H1 (cell line): ENCODE data around the gene ERI2. TPM values are rescaled to one million over a fixed set of nuclear protein-coding genes. Genes with fewer than 3 reads are reported as not detected.

Experiments
- CTCF ChIA-PET: fragments of 300-600 bp; sonication (Branson Sonifier 250); formaldehyde crosslinking; loops from one replicate; lab custom pipeline; 2021; ENCODE audit not compliant: partially characterized antibody; lab: Charles Lee
- POLR2A ChIA-PET: fragments of 300-600 bp; sonication (Branson Sonifier 250); formaldehyde crosslinking; loops from one replicate; lab custom pipeline; 2021; ENCODE audit warnings: inconsistent platforms; ENCODE audit not compliant: partially characterized antibody; lab: Charles Lee
- DNase-seq, 2 experiments: peaks; one replicate each; pipeline versions ENCODE4 v3.0.0 to v3.0.0-alpha.2; 2010 to 2022; ENCODE audit warnings: low spot score in 2 of 2, low read depth in 1 of 2, mixed read lengths in 1 of 2
- FAIRE-seq: peaks from 2 replicates; lab custom pipeline; 2011; peaks lifted over from hg19 to GRCh38; lab: Jason Lieb, UNC
- H2AFZ ChIP-seq: 2 replicates; pipeline ENCODE4 v1.8.1; 2012; ENCODE audit warnings: low read length, inconsistent platforms
- H2AK5ac ChIP-seq: 2 replicates; pipeline ENCODE4 v1.6.1; 2013; ENCODE audit warnings: low read depth, low read length
- H2BK120ac ChIP-seq: replicated peaks from 2 replicates; pipeline ENCODE3; 2013; ENCODE audit warnings: low read depth, low read length, inconsistent platforms
- H2BK12ac ChIP-seq: 2 replicates; pipeline ENCODE4 v1.6.1; 2013; ENCODE audit warnings: low read depth, low read length
- H2BK15ac ChIP-seq: 2 replicates; pipeline ENCODE4 v1.6.1; 2013; ENCODE audit warnings: low read length
- H2BK20ac ChIP-seq: 2 replicates; pipeline ENCODE4 v1.6.1; 2013; ENCODE audit warnings: low read length
- H2BK5ac ChIP-seq: 2 replicates; pipeline ENCODE4 v1.6.1; 2013; ENCODE audit warnings: low read depth, low read length
- H3K14ac ChIP-seq: 2 replicates; pipeline ENCODE4 v1.6.1; 2013; ENCODE audit warnings: inconsistent platforms; ENCODE audit not compliant: insufficient read length
- H3K18ac ChIP-seq: 2 replicates; pipeline ENCODE4 v1.6.1; 2013; ENCODE audit warnings: low read length; ENCODE audit errors: extremely low read depth
- H3K23ac ChIP-seq: 2 replicates; pipeline ENCODE4 v1.6.1; 2013; ENCODE audit warnings: inconsistent platforms; ENCODE audit not compliant: insufficient read length
- H3K23me2 ChIP-seq: 2 replicates; pipeline ENCODE4 v1.6.1; 2013; ENCODE audit warnings: low read depth, low read length
- H3K27ac ChIP-seq: 2 replicates; pipeline ENCODE4 v1.6.1; 2011; ENCODE audit warnings: low read depth, low read length, inconsistent platforms
- H3K27me3 ChIP-seq, 4 experiments: replicated peaks in 1 of 4; 1 replicate in 1 of 4; 2 replicates in 3 of 4; pipeline versions ENCODE4 v1.6.1 to v1.8.1; 2011 to 2013; ENCODE audit warnings: low read length in 3 of 4, mild to moderate bottlenecking in 3 of 4, inconsistent platforms in 2 of 4, mixed read lengths in 2 of 4, moderate library complexity in 1 of 4; ENCODE audit not compliant: control insufficient read depth in 3 of 4, insufficient read depth in 3 of 4; ENCODE audit errors: extremely low read depth in 1 of 4
- H3K36me3 ChIP-seq, 4 experiments: 2 replicates each; pipeline versions ENCODE4 v1.6.1 to v1.8.1; 2011 to 2013; ENCODE audit warnings: mild to moderate bottlenecking in 4 of 4, low read length in 3 of 4, moderate library complexity in 2 of 4, control low read depth in 1 of 4, inconsistent platforms in 1 of 4; ENCODE audit not compliant: insufficient read depth in 4 of 4, control insufficient read depth in 2 of 4
- H3K4ac ChIP-seq: replicated peaks from 2 replicates; pipeline ENCODE3; 2013; ENCODE audit warnings: low read length, low read depth, mixed read lengths, inconsistent platforms; ENCODE audit not compliant: insufficient read length
- H3K4me1 ChIP-seq, 4 experiments: replicated peaks in 1 of 4; 1 replicate in 1 of 4; 2 replicates in 3 of 4; pipeline versions ENCODE4 v1.6.1 to v1.8.1; 2011 to 2013; ENCODE audit warnings: low read length in 3 of 4, inconsistent platforms in 2 of 4, mixed read lengths in 1 of 4; ENCODE audit not compliant: insufficient read depth in 4 of 4, control insufficient read depth in 3 of 4
- H3K4me2 ChIP-seq, 2 experiments: 2 replicates each; pipeline versions ENCODE4 v1.6.1 to v1.8.1; 2011 to 2013; ENCODE audit warnings: low read depth in 2 of 2, low read length in 2 of 2, control low read depth in 1 of 2, inconsistent platforms in 1 of 2, mild to moderate bottlenecking in 1 of 2; ENCODE audit not compliant: insufficient read depth in 1 of 2
- H3K4me3 ChIP-seq, 4 experiments: fragments of 200-600, 300-600 bp in 1 of 4; sonication (generic), shearing (Covaris generic), sonication (Bioruptor Twin) in 1 of 4; 2 replicates each; pipeline versions ENCODE4 v1.5.1 to v1.8.1; 2011 to 2016; ENCODE audit warnings: low read length in 4 of 4, low read depth in 3 of 4, control low read depth in 2 of 4, inconsistent platforms in 2 of 4, mild to moderate bottlenecking in 2 of 4, mixed read lengths in 1 of 4, moderate library complexity in 1 of 4; ENCODE audit not compliant: insufficient read depth in 2 of 4; ENCODE audit errors: extremely low read depth in 1 of 4
- H3K56ac ChIP-seq: replicated peaks from 2 replicates; pipeline ENCODE3; 2013; ENCODE audit warnings: low read depth, mild to moderate bottlenecking, mixed read lengths, low read length, inconsistent platforms; ENCODE audit not compliant: insufficient read length
- H3K79me1 ChIP-seq: 2 replicates; pipeline ENCODE4 v1.6.1; 2013; ENCODE audit warnings: low read depth, low read length, control low read depth
- H3K79me2 ChIP-seq, 2 experiments: 2 replicates each; pipeline versions ENCODE4 v1.6.1 to v1.8.1; 2012 to 2013; ENCODE audit warnings: low read length in 2 of 2, mild to moderate bottlenecking in 2 of 2, inconsistent platforms in 1 of 2; ENCODE audit not compliant: insufficient read depth in 2 of 2, control insufficient read depth in 1 of 2
- H3K9ac ChIP-seq, 4 experiments: replicated peaks in 1 of 4; 1 replicate in 1 of 4; 2 replicates in 3 of 4; pipeline versions ENCODE4 v1.6.1 to v1.8.1; 2011 to 2013; ENCODE audit warnings: low read depth in 3 of 4, low read length in 3 of 4, control low read depth in 2 of 4, mild to moderate bottlenecking in 2 of 4, moderate library complexity in 2 of 4, inconsistent platforms in 1 of 4; ENCODE audit errors: extremely low read depth in 1 of 4
- H3K9me3 ChIP-seq, 2 experiments: 2 replicates each; pipeline versions ENCODE4 v1.6.1 to v1.8.1; 2012 to 2013; ENCODE audit warnings: mild to moderate bottlenecking in 2 of 2, moderate library complexity in 2 of 2, control low read depth in 1 of 2, inconsistent platforms in 1 of 2, low read depth in 1 of 2, low read length in 1 of 2, mixed read lengths in 1 of 2; ENCODE audit not compliant: insufficient read depth in 2 of 2
- H4K20me1 ChIP-seq, 2 experiments: replicated peaks in 1 of 2; 2 replicates each; pipeline versions ENCODE3 to v1.8.1; 2011 to 2013; ENCODE audit warnings: inconsistent platforms in 2 of 2, low read length in 2 of 2, mild to moderate bottlenecking in 1 of 2; ENCODE audit not compliant: insufficient read depth in 2 of 2, control insufficient read depth in 1 of 2
- H4K5ac ChIP-seq: 2 replicates; pipeline ENCODE4 v1.6.1; 2013; ENCODE audit warnings: low read length, low read depth, mixed read lengths, inconsistent platforms; ENCODE audit not compliant: insufficient read length
- H4K8ac ChIP-seq: 2 replicates; pipeline ENCODE4 v1.8.0; 2013; ENCODE audit warnings: mild to moderate bottlenecking, moderate library complexity, low read length, inconsistent platforms; ENCODE audit not compliant: insufficient read depth; ENCODE audit errors: extremely low read depth
- H4K91ac ChIP-seq: replicated peaks from 2 replicates; pipeline ENCODE3; 2013; ENCODE audit warnings: low read length, mixed read lengths, inconsistent platforms; ENCODE audit not compliant: insufficient read length
- GABPA ChIP-seq: IDR thresholded peaks from 2 replicates; pipeline ENCODE4 v1.6.1; 2011; ENCODE audit warnings: mild to moderate bottlenecking, low read length, moderate library complexity, borderline replicate concordance; ENCODE audit not compliant: insufficient read depth
- WGBS, 2 experiments: shearing (Covaris generic) in 1 of 2; methylation state at CpG; one replicate each; pipeline versions ENCODE4 v1.1.6 to v1.1.7; 2013 to 2015; ENCODE audit warnings: low lambda C conversion rate in 2 of 2, mixed read lengths in 2 of 2, inconsistent platforms in 1 of 2, low coverage in 1 of 2, missing lambda C conversion rate in 1 of 2; ENCODE audit not compliant: insufficient replicate concordance in 2 of 2, insufficient coverage in 1 of 2, insufficient read length in 1 of 2; ENCODE audit errors: extremely low coverage in 1 of 2, missing lambda C conversion rate in 1 of 2; 5-methylcytosine and 5-hydroxymethylcytosine counted together
- polyA plus RNA-seq, 7 experiments: library from polyadenylated mRNA; depleted of rRNA in 3 of 7; stranded (reverse) in 5 of 7; unstranded in 2 of 7; fragments of >200 nt in 5 of 7; fragments of 200-250 nt in 2 of 7; gene quantifications; 1 replicate in 5 of 7; 2 replicates in 1 of 7; 4 replicates in 1 of 7; pipeline versions ENCODE4 v1.2.1 to v1.2.3, GENCODE V29; 2011 to 2013; ENCODE audit warnings: missing spikeins in 2 of 7, mixed read lengths in 2 of 7
- total RNA-seq: library from RNA; stranded (reverse); fragmentation: NEBNext Ultra II Directional; extraction: Animal tissue kit (Norgen Biotek cat#: 25700); gene quantifications from 2 replicates; pipeline ENCODE4 v1.2.1, GENCODE V29; 2021

Gene ERI2
- total and polyA plus RNA-seq, 2 of the 8 experiments (the other 6 are each of a cell fraction or from before 2014, with no cell fraction given), result 11.0 to 12.6 TPM

- H3K4me2 ChIP-seq, result no peak overlapping the region
- no peak overlapping the region for H3K18ac ChIP-seq
- no peaks in the 10 kb centered on the region for H3K36me3 ChIP-seq
- H2BK5ac ChIP-seq, result no peak overlapping the region
- WGBS, 2 experiments, result 83% methylated on average over 1 of the region's 1 CpG; no CpG with 5 or more reads in 1 of the 2 experiments
- no peak overlapping the region for H4K8ac ChIP-seq
- TF ChIP-seq GABPA, result no peak
- no peaks in the 10 kb centered on the region for H3K27me3 ChIP-seq
- no peak overlapping the region for H2BK12ac ChIP-seq
- H3K56ac ChIP-seq, result no peak overlapping the region
- H3K79me1 ChIP-seq, result no peaks in the 10 kb centered on the region
- ChIA-PET POLR2A (no interaction called here), CTCF (no interaction called here)
- H2AFZ ChIP-seq, result no peak overlapping the region
- no peak overlapping the region for H3K9ac ChIP-seq
- H3K4me1 ChIP-seq, result no peaks in the 10 kb centered on the region
- H4K20me1 ChIP-seq, result no peaks in the 10 kb centered on the region
- H3K23ac ChIP-seq, result no peak overlapping the region
- peaks cover 10 to 15% of the 10 kb centered on the region in 2 experiments; a peak in 2 of 4 replicates for H3K9me3 ChIP-seq
- DNase-seq (no peak), FAIRE-seq (no peak)
- no peak overlapping the region for H3K27ac ChIP-seq
- no peak overlapping the region for H2BK120ac ChIP-seq
- no peak overlapping the region for H4K91ac ChIP-seq
- H3K14ac ChIP-seq, result no peak overlapping the region
- H3K4me3 ChIP-seq, result no peak overlapping the region
- H2BK15ac ChIP-seq, result no peak overlapping the region
- H3K23me2 ChIP-seq, result no peaks in the 10 kb centered on the region
- H2AK5ac ChIP-seq, result no peak overlapping the region
- H3K79me2 ChIP-seq, result no peaks in the 10 kb centered on the region
- H4K5ac ChIP-seq, result no peak overlapping the region
- H2BK20ac ChIP-seq, result no peak overlapping the region
- H3K4ac ChIP-seq, result no peak overlapping the region
These were observed 56.8 kb downstream of the ERI2 start for GRCh38 chr16:20749474-20749873.
